AG09309 (cell line): Measurements from ENCODE around the gene ORM2.

Experiments
- DNase-seq: peaks from one replicate; pipeline ENCODE4 v3.0.0-alpha.2; 2010; ENCODE audit warnings: low read depth
- H3K4me3 ChIP-seq: 2 replicates; pipeline ENCODE4 v1.5.1; 2011; ENCODE audit warnings: mild to moderate bottlenecking, low read depth, low read length, moderate library complexity; ENCODE audit not compliant: control insufficient read depth
- CTCF ChIP-seq: IDR thresholded peaks from 2 replicates; pipeline ENCODE4 v1.5.1; 2011; ENCODE audit warnings: mild to moderate bottlenecking, low read depth, low read length, inconsistent platforms; ENCODE audit not compliant: insufficient read depth, control insufficient read depth; ENCODE audit errors: missing control alignments

ORM2 gene

DNA sequence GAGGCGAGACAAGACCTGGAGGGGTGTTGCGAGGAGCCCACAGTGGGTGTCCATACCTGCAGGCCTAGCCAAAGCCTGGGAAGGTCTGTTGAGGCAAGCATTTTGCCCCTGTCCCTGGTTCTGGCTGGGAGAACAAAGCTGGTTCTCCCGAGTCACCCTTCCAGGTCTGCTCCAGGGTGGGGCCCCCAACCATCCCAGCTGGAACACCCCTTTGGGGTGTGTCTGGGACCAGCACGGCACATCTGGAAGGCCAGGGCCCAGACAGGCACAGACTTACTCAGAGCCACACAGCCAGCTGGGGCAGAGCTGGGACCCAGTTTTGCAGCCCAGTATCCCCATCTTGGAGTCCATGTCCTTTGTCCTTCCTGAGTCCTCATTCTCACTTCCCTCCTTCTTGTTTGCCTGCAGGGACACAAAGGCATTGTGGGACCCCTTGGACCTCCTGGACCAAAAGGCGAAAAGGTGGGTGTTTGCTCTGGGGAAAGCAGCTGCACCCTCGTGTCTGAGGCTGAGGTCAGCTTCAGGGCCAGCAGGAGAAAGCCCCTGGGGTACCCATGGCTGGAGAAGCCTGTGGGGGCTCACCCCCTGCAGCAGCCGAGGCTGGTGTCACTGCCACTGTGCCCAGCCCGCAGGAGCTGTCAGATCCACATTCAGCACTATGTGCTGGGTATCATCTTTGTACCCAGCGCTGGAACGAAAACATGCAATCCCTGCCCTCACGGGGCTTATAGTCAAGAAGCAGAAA, 45.2 kb upstream of the ORM2 start:
- DNase-seq: no peak
- no peak for TF ChIP-seq CTCF
- H3K4me3 ChIP-seq: no peak overlapping the region

GRCh38 chr9:114285166-114285867, 44.4 kb upstream of the ORM2 start:
- DNase-seq: no peak
- TF ChIP-seq CTCF: peak; percentile 28
- no peak overlapping the region for H3K4me3 ChIP-seq

DNA sequence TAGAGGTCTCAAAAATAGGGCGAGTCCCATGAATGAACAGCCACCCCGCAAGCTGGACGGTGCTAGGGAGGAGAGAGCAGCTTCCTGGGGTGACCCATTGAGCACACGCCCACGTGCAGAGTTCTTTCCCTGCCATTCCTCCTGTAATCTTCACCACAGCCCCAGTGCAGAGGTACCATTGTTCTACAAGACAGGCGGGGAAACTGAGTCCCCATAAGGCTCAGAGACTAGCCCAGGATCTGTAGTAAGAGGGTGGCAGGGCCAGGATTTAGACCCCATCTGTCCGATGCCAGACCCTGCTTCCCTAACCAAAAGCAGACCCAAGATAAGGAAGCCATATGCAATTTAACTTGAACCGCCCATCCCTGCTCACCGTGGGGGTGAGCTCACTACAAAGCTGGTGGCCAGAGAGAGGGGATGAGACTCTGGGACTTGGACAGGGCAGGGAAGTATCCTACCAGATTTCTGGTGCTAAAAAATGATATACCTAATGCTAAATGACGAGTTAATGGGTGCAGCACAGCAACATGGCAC, 43.5 kb upstream of the ORM2 start:
- H3K4me3 ChIP-seq: no peak overlapping the region
- DNase-seq: no peak
- TF ChIP-seq CTCF: no peak

DNA sequence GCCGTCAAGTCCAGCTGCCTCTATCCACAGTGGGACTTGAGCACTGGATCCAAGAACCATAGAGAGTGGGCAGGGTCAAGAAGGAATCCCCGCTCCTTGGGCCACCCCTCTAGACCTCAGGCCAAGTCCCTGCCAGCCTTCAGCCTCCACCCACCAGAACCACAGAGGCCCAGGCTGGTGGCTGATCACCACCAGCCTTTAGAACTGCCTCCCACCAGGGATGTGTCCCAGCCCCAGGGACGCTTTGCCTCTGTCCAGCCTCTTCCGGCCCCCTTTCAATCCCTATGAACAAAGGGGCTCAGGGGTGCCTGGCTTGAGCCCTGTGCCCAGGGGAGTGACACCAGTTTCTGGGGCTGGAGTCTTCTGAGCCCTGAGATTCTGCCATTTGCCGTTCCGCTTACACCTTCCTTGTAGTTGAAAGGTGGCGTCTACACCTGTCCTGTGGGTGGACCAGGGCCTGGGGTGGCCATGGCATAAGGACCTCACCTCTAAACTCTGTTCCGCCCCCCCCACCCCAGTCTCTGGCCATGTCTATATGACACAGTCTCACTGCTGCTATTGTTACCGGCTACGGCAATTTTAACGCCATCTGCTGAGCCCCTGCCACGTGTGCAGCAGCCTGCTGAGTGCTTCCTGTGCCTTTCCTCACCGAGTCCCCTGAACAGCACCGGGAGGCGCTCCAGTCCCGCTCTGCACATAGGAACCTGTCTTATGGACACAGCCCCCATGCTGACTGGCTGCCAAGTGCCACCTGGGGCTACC, 42.5 kb upstream of the ORM2 start:
- no peak for TF ChIP-seq CTCF
- DNase-seq: no peak
- H3K4me3 ChIP-seq: no peak overlapping the region

- no peak for DNase-seq
- no peak for TF ChIP-seq CTCF
Measured at GRCh38 chr9:114287763-114288192, 41.9 kb upstream of the ORM2 start.

More at GRCh38 chr9:114287763-114288192, 41.9 kb upstream of the ORM2 start:
- no peak overlapping the region for H3K4me3 ChIP-seq
